NCI-H1694 (cell line): ENCODE data around the gene TMEM182.

Source experiments
- DNase-seq: peaks from one replicate; lab custom pipeline; 2025; lab: John Stamatoyannopoulos, UW

TMEM182 gene, protein sequence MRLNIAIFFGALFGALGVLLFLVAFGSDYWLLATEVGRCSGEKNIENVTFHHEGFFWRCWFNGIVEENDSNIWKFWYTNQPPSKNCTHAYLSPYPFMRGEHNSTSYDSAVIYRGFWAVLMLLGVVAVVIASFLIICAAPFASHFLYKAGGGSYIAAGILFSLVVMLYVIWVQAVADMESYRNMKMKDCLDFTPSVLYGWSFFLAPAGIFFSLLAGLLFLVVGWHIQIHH

DNA sequence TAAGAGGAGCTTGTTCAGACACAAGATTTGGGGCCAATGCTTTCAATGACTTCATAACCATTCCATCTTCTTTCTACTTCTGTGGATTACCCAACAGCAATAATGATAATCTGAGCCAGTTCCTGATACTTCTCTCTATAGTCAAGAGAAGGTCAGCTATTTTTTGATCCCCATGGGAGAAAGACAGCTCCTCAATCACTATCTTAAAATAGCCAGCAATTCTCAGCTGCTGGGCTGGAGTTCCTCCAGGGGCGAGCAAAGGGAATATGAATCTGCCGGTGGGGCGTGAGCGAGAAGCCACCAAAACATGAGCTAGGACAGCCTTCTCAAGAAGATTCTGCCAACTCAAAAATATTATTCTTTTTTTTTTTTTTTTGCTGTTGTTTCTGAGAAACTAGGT lies at the start of gene TMEM182:
Gene TMEM182, plus strand, starts transcription at position 269 of the 400 bp plus-strand sequence. CDS start 187 bp downstream, outside the sequence.
- DNase-seq, result no peak

DNA sequence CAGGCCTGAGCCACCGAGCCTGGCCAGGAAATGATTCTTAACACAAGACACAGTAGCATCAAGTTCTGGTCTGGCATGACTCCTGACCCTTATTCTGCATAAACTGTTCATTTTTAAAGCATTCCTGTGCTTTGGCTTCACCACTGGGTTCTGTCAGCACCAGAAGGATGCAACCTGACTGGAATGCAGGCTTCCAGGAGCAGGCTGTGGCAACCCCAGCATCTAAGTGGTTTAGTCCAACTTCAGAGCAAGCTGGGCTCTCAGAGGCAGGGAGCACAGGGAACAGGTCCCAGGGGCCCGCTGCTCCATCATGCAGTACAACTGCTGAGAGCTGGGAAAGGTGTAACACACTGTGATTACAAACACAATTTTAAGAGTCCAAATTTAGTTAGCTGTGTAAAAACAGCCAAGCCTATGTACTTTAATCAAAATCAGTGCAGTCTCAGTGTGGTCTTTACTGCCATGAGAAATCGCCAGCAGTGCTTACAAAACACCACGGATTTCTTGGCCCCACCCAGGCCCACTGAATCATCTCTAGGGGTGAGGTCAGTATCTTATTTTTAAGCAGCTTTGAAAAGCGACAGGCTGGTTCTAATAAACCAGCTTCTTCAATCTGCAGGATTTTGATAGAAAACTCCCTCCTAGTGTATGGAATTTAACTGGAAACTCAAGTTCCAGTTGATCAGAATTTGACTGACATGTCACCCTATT lies 44.4 kb upstream of the TMEM182 start:
- DNase-seq, result no peak

DNA sequence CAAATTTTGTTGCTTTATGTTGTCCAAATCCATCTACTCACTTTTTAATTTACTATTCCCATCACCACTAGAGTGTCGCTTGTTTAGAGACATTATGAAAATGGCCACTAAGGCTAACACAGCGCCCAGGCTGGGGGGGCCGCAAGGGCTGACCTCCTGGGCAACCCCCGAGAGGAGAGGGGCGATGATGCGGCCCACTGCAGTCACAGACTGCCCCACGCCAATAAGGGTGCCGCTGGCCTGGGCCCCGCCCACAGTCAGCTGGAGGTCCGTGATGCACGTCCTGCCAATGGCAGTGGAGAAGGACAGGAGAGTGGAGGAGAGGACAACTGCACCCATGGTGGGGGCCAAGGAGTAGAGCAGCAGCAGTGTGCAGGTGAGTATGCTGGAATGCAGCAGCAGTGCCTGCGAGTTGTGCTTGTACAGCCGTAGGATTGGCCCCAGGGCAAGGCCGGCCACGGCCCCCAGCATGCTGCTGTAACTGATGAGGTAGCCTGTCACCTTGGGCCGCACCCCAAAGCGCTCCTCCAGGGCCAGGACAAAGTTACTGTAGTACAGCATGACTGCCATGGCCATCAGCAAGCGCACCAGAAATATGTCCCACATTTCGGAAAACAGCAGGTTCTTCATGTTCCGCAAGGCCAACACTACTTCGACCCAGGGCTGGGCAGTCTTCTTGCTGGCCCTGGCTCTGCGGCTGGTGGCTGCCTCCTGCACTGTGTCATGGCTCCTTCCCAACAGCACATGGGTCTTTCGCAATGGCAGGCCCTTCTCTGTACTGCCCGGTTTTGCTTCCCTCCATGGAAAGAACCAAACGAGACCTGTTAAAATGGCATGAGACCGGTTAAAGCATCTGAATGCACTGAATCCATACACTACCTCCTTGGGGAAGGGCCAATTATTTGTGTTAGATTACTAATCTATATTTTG lies 43.2 kb upstream of the TMEM182 start:
- DNase-seq, result no peak

DNA sequence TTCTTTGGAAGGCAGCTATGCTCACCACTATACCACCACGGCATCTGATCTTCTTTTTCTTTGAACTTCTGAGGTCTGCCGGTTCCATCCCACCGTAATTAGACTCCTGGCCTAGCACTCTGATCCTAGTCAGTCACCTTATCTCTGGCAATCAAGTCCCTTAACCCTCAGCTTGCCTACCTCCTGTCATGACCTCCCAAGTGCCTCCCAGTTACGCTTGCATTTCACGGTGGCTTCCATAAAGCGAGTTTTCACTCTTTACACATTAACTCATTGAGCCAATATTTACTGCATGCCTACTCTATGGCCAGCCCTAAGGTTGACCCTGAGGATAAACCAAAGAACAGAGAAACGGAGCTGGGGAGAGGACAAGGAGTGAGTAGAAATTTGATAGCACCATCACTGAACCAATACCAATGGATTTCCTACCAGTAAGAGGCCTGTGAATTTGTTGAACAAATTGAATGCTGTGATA lies 37.8 kb upstream of the TMEM182 start:
- no peak for DNase-seq

DNA sequence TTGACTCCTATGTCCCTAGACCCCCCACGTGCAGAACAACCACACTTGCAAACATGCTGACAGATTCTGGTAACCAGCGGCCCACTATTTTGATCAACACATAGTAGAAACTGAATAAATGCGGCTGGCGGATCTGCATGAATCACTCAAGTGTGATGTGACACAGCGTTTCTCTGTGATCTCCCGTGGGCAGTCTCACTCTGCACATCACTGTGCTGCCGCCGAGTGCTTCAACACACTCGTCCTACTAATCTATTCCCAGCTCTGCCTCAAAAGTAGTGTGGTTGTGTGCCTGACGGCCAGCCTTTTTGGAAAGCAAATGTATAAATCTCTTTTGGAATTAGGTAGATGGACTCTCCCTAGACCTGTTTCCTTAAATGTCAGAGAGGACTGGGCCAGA lies 37.3 kb upstream of the TMEM182 start:
- DNase-seq, result no peak

DNA sequence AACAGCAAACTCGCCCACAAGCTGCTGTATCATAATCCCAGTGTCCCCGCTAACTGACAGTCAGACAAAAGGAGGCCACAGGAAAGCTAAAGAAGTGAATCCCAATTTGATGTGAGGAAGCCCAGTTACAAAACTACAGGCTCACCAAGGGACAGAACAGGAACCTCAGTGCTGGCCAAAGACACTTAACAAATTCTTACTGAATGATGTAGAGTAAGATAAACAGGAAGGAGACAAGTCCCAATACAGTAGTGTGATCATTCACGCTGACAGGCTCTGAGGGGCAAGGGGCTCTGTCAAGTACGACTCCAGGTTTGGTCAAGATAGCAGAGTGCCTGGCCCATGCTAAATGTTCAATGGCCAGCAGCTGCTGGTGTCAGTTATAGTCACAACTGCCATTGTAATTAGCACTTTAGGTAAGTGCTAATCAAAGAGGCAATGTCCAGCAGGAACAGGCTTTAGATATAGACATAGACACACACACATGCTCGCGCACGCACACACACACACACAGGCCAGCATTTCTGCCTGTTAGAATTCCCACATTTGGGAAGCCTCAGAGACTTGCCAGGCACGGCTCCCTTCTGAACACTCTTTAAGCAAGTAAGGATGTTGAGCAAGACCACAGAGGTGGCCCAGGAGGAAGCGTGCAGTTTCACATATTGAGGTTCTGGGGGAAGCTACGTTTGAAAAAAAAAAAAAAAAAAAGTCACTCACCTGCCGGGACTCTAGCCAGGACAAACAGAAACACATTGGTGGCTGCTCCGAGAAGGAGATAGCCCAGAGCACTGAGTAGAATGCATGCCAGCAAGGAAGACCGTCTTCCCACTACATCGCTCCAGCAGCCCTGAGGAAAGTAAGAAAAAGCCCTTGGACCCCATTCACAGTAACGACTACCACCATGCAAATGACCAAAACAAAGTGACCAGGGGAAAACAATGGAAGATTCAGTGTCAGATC lies 35.4 kb upstream of the TMEM182 start:
- no peak for DNase-seq

DNA sequence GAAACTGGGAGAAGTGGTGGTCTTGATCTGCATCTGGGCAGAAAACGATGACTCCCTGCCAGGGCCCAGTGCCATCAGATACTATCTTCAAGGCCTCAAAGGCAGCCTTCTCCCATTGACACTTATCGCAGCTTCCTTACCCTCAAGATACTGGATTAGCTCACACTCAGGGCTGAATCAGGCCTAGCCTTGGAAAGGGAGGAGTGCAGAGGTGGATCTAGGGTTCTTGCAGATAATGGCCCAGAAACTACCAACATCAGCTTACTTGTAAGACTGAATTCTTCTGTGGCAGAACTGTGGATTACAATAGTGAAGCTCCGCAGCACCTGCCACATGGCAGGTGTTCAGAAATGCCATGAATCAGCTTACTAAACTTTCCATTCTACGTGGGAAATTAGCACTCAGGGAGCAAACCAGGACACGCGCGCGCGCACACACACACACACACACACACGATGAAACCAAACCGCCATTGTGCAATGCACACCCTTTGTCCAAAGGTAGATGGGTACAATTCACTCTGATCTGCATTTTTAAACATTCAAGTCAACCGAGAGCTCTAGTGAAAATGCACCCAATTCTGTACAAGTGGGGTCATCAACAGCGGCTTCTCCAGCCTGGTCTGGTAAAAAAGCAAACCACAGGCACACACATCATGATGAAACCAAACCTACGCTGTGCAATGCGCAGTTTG lies 26.3 kb upstream of the TMEM182 start:
- no peak for DNase-seq

DNA sequence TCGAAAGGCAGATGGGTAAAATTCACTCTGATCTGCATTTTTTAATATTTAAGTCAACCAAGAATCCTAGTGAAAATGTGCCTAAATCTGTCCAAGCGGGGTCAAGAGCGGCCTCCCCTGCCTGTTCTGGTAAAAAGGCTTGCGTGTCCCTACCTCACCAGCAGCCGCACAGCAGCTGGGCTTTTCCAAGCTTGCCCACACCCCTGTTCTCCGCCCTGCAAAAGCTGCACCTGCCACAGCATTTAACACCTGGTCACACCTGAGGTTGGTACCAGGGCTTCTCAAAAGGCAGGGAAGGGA lies 25.8 kb upstream of the TMEM182 start:
- no peak for DNase-seq

DNA sequence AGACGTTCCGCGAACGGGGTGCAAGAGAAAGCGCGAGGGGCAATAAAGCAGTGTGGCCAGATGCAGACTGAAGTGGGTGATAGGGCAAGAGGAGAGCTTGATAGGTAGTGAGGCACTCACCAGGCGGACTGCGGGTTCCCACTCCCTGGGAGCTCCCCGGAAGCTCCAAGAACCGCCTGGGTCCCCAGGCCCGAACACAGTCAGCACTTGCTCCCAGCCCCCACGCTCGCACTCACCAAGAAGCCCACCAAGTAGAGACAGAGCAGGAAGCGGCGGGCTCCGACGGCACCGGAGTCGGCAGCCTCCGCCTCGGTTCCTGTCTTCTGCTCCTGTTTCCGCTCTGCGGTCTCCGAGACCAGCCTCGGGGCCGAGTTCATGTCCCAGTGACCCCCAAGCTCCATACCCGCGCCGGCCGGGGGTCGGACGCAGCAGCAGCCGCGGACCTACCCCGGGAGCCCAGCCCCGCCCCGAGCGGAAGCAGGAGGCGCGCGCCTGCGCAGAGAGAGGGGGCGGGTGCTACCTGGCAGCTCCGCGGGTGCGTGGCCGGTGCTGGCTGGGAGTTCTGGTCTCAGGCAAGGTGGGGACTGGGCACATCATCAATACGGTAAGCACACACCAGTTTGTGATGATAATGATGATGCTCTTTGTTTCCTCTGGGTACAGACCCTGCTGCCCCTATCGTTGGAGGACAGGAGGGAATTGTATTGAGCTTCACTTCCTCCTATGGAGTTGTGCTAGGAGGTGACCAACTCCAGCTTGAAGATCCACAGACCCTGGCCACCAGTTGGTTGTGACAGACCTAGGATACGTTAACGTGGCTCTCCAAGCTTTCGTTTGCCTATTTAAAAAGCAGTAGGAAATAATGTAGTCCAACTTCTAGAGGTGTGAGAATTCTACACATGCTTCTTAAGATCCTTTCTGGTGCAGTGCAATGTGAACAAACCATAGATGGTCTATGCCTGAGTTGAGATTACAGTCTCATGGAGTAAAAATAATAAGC lies 25.1 kb upstream of the TMEM182 start:
- DNase-seq, result peak; percentile 33

DNA sequence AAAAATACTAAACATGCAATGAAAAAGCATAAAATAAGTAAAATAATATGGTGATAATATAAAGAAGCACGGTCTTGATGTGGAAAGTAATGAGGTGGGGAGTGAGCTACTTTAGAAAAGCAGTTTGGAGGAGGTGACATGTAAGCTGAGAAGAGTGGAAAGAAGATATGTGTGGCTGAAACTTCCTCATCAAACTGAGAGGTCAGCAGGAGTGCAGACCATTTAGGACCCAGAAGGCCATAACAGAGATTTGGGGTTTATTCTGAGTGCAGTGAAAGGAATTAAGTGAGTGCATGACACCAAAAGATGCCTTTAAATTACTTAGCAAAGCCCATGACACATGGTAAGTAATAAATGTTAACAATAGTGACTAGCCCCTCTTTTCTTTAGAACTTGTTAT lies 24.4 kb upstream of the TMEM182 start:
- DNase-seq, result no peak

DNA sequence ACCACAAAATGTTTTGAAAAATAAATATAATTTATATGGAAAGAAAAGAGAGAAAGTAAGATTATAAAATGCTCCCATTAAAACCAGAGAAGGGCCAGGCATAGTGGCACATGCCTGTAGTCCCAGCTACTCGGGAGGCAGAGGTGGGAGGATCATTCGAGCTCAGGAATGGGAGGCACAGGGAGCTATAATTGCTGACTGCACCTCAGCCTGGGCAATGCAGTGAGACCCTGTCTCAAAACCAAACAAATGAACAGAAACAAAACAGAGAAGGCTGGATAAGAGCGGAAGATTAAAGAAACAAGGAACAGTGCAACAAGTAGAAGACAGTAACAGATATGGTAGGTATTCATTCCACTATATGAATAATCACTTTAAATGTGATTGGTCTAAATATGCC lies 18.6 kb upstream of the TMEM182 start:
- DNase-seq, result no peak

DNA sequence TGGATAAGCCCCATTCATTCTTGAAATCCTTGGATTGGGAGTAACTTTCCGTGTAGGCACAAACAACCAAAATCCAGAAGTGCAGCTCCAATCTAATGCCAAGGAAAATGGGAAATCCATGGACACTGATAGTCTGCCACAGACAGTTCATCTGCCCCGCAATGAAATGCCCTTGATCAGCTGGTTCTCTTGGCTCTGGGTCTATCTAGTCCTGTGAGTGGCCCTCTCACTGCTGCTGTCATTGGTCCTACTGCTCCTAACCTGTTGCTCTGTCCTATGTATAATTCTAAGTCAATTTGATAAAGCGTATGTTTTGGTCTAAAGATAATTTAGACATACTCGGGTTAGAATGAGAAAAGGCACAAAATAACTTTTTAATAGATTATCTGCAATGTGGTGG lies 13.7 kb upstream of the TMEM182 start:
- DNase-seq, result no peak

DNA sequence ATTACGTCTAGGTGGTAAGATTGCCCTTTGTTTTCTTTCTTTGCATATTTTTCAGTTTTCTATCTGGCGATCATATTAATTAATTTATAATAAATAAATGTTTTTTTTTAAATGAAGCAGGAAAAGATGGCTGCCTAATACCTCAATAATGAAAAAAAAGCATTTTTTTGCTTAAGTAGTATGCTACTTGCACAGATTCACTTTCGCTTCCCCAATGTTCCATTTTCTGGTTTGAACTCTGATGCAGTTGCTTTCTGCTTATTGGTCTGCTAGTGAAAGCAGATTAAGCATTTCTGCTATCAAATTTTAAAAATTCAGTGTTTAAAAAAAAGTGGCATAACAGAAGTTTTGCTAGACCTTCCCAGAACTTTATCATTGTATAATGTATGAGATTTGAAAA lies 11.9 kb upstream of the TMEM182 start:
- no peak for DNase-seq

DNA sequence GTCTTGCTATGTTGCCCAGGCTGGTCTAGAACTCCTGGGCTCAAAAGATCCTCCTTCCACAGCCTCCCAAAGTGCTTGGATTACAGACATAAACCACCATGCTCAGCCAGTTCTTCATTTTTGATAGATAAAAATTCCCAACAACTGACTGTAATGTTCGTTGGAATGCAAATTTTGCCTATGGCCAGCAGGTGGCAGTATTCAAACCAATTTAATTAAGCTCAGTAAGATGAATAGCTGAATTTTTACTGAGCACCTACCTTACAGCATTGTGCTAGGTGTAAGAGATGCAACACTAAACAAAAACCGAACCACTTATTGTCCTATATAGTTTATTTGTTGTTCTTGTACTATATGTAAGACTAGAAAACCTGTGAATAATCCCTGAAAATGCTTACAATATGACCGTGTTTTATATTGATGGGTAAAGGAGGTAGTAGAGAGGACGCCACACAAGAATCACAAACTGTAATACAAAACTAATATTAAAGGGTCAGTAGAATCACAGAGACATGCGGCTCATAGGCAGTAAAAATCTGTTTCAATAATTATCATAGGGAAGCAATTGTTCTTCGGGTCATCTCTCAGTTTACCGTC lies 8.2 kb upstream of the TMEM182 start:
- DNase-seq, result peak; percentile 66

DNA sequence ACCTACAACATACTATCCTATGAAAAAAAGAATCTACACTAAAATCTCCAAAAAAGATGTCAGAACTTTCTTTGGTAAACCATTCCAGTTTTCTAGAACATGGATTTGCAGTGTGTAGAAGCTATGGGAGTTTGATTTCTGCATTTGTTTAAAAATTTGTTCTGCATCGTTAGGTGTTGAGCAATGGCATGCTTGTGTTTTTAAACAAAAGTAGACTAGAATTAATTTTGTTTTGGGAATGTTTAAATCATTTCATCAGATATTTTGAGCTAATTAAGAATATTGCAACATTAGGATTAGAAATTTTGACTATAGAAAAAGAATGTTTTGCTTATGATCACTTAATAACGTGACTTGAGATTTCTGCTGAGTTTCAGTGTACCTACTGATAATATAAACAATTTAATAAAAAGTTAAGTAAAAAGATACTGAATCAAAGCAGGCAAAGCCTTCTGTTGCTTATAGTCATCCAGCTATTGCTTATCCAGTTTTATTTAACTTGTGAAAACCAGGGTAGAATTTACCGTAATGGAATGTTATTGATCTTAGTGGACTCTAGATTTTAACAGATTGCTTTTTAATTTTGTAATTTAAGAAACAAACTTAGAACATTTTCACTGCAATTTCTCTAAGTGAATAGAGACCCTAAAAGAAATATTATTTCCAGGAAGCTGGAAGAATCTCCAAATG lies 7.2 kb upstream of the TMEM182 start:
- no peak for DNase-seq

DNA sequence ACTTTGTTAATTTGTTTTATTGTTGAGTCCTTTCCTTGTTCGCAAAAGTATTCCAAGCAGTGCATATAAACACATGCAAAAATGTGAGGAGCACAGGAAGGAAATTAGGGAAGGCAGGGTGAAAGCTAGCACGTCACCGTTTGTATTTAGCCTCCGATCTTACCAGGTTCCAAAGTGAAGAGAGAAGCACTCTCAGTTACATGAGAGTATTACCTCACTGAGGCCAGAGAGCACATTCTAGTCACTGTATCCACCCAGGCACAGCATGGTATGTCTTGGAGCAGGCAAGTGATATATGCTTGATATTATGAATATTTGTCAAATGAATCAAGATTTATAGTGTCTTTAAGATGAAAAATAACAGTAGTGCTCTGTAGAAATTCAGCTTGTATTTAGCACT lies 6.5 kb upstream of the TMEM182 start:
- no peak for DNase-seq

DNA sequence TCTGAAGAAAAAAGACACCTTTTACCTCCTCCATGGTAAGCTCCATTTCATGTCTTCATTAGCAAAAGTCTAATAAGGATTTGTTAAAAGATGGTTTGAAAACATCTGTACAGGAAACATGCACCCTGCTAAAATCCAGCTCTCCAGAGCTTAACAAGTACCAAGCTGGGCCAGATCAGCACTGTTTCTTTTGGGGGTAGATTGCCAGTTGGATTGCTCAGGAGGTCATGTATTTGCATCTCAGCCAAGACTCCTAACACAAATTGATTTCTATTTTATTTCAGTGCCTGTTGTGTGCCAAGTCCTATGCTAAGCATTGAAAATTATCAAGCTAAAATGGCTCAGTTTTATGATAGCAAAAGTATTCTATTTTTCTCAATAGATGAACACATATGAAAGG lies 3.4 kb upstream of the TMEM182 start:
- DNase-seq, result no peak

DNA sequence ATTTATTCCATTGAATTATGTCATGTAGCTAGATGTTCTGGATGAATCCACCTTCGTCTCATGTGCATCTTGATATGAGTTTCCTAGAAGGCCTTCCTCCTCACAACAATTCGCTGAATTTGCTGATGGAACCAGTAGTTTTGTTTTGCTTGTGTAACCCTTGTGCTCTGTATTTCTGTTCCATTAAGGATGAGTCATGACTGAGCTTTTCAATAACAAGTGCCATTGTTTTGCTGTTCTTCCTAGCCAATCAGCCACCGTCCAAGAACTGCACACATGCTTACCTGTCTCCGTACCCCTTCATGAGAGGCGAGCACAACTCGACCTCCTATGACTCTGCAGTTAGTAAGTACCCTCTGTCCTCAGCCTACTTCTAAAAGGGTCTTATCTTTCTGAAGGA lies 2.3 kb downstream of the TMEM182 start:
- no peak for DNase-seq

DNA sequence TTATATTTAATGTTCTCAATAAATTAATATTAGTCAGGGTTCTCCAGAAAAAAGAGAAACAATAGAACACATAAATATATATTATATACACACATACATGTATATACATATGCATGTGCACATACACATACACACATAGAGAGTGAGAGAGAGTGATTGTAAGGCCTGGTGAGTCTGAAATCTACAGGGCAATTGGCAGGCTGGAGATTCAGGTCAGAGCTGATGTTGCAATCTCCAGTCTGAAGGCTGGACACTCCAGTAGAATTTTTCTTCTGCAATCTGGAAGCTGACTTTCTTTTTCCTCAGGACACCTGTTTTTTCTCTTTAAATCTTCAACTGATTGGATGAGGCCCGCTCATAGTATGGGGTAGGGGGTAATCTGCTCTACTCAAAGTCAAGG lies 3.2 kb downstream of the TMEM182 start:
- no peak for DNase-seq
